GM18508 (cell line): ENCODE data around the gene USP9X.
"Not testable (repeated sequence)": the region's sequence is repeated elsewhere in the genome, so short reads cannot be mapped to it uniquely, and the experiment has no call there.

Experiments
- ATAC-seq: cut with Tn5 transposase; IDR thresholded peaks from one replicate; pipeline ENCODE4 v1.9.1; 2021; ENCODE audit warnings: moderate number of reproducible peaks; ENCODE audit not compliant: insufficient read depth, unreplicated experiment

Gene USP9X, protein sequence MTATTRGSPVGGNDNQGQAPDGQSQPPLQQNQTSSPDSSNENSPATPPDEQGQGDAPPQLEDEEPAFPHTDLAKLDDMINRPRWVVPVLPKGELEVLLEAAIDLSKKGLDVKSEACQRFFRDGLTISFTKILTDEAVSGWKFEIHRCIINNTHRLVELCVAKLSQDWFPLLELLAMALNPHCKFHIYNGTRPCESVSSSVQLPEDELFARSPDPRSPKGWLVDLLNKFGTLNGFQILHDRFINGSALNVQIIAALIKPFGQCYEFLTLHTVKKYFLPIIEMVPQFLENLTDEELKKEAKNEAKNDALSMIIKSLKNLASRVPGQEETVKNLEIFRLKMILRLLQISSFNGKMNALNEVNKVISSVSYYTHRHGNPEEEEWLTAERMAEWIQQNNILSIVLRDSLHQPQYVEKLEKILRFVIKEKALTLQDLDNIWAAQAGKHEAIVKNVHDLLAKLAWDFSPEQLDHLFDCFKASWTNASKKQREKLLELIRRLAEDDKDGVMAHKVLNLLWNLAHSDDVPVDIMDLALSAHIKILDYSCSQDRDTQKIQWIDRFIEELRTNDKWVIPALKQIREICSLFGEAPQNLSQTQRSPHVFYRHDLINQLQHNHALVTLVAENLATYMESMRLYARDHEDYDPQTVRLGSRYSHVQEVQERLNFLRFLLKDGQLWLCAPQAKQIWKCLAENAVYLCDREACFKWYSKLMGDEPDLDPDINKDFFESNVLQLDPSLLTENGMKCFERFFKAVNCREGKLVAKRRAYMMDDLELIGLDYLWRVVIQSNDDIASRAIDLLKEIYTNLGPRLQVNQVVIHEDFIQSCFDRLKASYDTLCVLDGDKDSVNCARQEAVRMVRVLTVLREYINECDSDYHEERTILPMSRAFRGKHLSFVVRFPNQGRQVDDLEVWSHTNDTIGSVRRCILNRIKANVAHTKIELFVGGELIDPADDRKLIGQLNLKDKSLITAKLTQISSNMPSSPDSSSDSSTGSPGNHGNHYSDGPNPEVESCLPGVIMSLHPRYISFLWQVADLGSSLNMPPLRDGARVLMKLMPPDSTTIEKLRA (N-terminal part only)

GRCh38 chrX:41084893-41085511 lies at the start of gene USP9X:
TSS of gene USP9X (plus strand) at chrX:41085445. CDS start at chrX:41123629, 38,184 bp downstream.
- ATAC-seq = peak; percentile 31

- ATAC-seq = no peak
Observed at GRCh38 chrX:41035582-41035981, 49.7 kb upstream of the USP9X start.

- no peak for ATAC-seq
Observed at GRCh38 chrX:41036668-41037326, 48.4 kb upstream of the USP9X start.

GRCh38 chrX:41043196-41043595 lies 42.0 kb upstream of the USP9X start:
- ATAC-seq = no peak

DNA sequence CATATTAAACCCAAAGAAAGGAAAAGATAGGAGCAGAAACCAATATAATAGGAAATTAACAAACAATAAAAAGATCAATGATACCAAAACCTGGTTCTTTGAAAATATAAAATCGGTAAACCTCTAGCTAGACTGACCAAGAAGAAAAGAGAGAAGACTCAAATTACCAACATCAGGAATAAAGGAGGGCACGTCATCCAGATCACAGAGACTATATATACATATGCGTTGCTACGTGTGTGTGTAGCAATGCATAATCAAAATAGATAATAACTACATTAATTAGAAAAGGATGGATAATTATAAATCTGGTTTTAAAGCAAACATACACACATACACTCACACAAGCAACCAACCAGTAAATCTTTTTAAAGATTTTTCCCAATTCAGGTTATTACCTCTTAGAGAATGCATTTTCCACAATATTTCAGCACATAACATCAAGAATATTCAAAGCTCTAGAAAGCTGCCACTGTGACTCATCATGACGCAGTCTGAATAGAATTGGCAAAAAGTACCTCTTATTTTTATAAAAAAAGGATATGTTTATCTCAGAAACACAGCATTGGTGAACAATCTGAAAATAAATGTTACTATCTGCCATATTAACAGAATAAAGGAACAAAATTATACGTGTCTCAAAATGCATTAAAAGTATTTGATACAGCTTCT lies 41.4 kb upstream of the USP9X start:
- ATAC-seq = no peak

DNA sequence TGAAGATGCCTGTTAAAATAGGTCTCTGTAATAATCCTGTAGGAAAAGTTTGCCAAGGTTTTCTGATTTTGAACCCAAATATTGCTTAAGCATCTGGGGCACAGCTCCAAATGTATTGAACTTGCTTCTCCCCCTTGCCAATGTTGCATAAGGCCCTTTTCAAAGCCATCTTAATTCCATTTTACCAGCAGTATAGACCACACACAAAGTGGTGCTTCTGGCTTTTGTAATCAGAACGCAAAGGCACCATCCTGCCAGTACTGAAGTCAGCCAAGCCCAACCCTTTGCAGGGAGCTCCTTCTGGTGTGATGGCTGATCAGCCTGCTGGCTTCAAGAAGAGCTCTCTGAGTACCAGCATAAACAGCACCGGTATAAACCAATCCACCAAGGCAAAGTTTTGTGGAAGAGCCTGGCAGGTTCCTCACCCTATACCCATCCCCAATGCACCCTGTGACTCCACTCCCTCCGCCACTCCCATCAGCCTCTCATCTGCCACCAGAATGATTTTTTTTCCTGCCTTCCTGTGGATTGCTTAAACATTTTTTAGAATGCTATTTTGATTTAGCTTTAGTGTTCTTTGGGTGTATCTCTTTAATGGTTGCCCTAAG lies 39.2 kb upstream of the USP9X start:
- ATAC-seq = no peak

- ATAC-seq = no peak
Observed at GRCh38 chrX:41047878-41048534, 37.2 kb upstream of the USP9X start.

- ATAC-seq = no peak
Observed at GRCh38 chrX:41050359-41050758, 34.9 kb upstream of the USP9X start.

DNA sequence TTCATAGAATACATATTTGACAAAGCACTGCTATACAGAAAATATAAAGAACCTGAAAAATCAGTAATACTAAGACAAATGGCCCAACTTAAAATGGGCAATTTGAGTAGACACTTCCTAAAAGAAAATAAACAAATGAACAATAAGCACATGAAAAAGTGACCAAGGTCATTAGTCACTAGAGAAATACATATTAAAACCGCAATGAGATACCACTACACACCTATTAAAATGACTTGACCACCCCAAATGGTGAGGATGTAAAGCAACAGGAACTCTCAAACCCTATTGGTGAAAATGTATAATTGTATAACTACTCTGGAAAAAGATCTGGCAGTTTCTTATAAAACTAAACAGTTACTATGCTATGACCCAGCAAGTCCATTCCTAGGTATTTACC lies 34.0 kb upstream of the USP9X start:
- no peak for ATAC-seq

DNA sequence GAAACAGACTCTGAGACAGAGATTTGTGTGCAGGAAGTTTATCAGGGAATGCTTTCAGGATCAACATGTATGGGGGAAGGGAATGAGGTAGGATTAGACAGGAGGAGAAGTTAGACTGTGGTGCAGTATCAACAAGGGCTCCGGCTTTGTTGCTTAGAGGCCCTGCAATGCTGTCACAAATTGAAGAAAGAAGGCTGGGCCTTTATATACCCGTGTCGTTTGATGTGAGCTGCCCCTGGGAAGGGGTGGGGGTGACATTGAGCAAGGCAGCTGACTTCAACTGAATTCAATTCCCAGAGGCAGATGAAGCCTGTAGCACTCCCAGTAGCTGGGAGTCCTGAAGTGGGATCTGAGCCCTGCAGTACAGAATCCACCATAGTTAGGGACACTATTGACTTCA lies 29.5 kb upstream of the USP9X start:
- ATAC-seq = no peak

- not testable (repeated sequence) for ATAC-seq
Observed at GRCh38 chrX:41063276-41063675, 22.0 kb upstream of the USP9X start.

GRCh38 chrX:41064018-41064417 lies 21.2 kb upstream of the USP9X start:
- no peak for ATAC-seq

- no peak for ATAC-seq
Observed at GRCh38 chrX:41066391-41066790, 18.9 kb upstream of the USP9X start.

- ATAC-seq = no peak
Observed at GRCh38 chrX:41066969-41067368, 18.3 kb upstream of the USP9X start.

GRCh38 chrX:41067721-41068120 lies 17.5 kb upstream of the USP9X start:
- no peak for ATAC-seq

- ATAC-seq = no peak
Observed at GRCh38 chrX:41076742-41077141, 8.5 kb upstream of the USP9X start.

GRCh38 chrX:41081821-41082220 lies 3.4 kb upstream of the USP9X start:
- ATAC-seq = no peak

DNA sequence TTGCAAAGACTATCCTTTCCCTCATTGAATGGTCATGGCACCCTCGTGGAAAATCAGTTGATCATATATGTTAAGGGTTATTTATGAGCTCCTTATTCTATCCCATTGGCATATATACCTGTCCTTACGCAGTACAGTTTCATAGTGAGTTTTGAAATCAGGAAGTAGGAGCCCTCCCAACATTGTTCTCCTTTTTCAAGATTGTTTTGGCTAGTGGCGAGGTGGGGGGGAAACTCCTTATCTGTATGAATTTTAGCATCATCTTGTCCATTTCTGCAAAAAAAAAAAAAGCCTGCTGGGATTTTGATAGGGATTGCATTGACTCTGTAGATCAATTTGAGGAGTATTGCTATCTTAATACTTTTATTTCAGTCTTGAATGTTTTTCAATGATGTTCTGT lies 2.5 kb upstream of the USP9X start:
- ATAC-seq = no peak
